HEK293T (cell line): Measurements from ENCODE around the gene POLN.

ENCODE experiments used
- ARNT ChIP-seq: fragments of 450-650 bp; IDR thresholded peaks from 2 replicates; pipeline ENCODE4 v1.6.1; 2017; ENCODE audit warnings: mild to moderate bottlenecking
- CTBP1 ChIP-seq: fragments of 450-650 bp; IDR thresholded peaks from 2 replicates; pipeline ENCODE4 v1.6.1; 2016; ENCODE audit warnings: borderline replicate concordance
- ELF4 ChIP-seq: fragments of 450-650 bp; IDR thresholded peaks from 2 replicates; pipeline ENCODE4 v1.6.1; 2017; ENCODE audit warnings: antibody characterized with exemption
- FOXA1 ChIP-seq: fragments of 450-650 bp; IDR thresholded peaks from 2 replicates; pipeline ENCODE4 v1.6.1; 2016; ENCODE audit warnings: mild to moderate bottlenecking
- FOXK2 ChIP-seq: fragments of 450-650 bp; IDR thresholded peaks from 2 replicates; pipeline ENCODE4 v1.6.1; 2016; ENCODE audit warnings: mild to moderate bottlenecking
- FOXM1 ChIP-seq: fragments of 450-650 bp; IDR thresholded peaks from 2 replicates; pipeline ENCODE4 v1.6.1; 2017; ENCODE audit warnings: mild to moderate bottlenecking, borderline replicate concordance
- HDGF ChIP-seq: fragments of 450-650 bp; IDR thresholded peaks from 2 replicates; pipeline ENCODE4 v1.6.1; 2017; ENCODE audit warnings: antibody characterized with exemption, borderline replicate concordance
- L3MBTL2 ChIP-seq: fragments of 450-650 bp; conservative IDR thresholded peaks from 2 replicates; pipeline ENCODE4 v1.6.1; 2016; ENCODE audit warnings: mild to moderate bottlenecking
- NFRKB ChIP-seq: fragments of 450-650 bp; IDR thresholded peaks from 2 replicates; pipeline ENCODE4 v1.6.1; 2016; ENCODE audit warnings: mild to moderate bottlenecking, moderate library complexity
- PKNOX1 ChIP-seq: fragments of 450-650 bp; IDR thresholded peaks from 2 replicates; pipeline ENCODE4 v1.6.1; 2016
- SP1 ChIP-seq: fragments of 450-650 bp; IDR thresholded peaks from 2 replicates; pipeline ENCODE4 v1.6.1; 2017
- SUZ12 ChIP-seq: fragments of 450-650 bp; IDR thresholded peaks from 2 replicates; pipeline ENCODE4 v1.6.1; 2016; ENCODE audit warnings: mild to moderate bottlenecking
- TARDBP ChIP-seq: fragments of 450-650 bp; IDR thresholded peaks from 2 replicates; pipeline ENCODE4 v1.6.1; 2016
- ZNF384 ChIP-seq: fragments of 450-650 bp; IDR thresholded peaks from 2 replicates; pipeline ENCODE4 v1.6.1; 2016

GRCh38 chr4:2083116-2083825 is 158.7 kb downstream of the POLN start:
- TF ChIP-seq SUZ12 (no peak), TARDBP (no peak), FOXM1 (no peak), ELF4 (no peak), FOXK2 (no peak), NFRKB (no peak), FOXA1 (no peak), SP1 (no peak), ARNT (no peak), HDGF (no peak), L3MBTL2 (no peak), CTBP1 (no peak), PKNOX1 (no peak), ZNF384 (no peak)
